Hematopoietic multipotent progenitor cell treated with erythropoietin and hydrocortisone succinate and interleukin-3 and kit ligand, for 6 days (in vitro differentiated cells): ENCODE measurements around the gene DNAH17.
A peak's percentile ranks its signal among the peaks of the same experiment; 100 is the strongest.

Experiments used
- DNase-seq: peaks from one replicate; pipeline ENCODE4 v3.0.0-alpha.2; 2015

DNAH17 gene, protein sequence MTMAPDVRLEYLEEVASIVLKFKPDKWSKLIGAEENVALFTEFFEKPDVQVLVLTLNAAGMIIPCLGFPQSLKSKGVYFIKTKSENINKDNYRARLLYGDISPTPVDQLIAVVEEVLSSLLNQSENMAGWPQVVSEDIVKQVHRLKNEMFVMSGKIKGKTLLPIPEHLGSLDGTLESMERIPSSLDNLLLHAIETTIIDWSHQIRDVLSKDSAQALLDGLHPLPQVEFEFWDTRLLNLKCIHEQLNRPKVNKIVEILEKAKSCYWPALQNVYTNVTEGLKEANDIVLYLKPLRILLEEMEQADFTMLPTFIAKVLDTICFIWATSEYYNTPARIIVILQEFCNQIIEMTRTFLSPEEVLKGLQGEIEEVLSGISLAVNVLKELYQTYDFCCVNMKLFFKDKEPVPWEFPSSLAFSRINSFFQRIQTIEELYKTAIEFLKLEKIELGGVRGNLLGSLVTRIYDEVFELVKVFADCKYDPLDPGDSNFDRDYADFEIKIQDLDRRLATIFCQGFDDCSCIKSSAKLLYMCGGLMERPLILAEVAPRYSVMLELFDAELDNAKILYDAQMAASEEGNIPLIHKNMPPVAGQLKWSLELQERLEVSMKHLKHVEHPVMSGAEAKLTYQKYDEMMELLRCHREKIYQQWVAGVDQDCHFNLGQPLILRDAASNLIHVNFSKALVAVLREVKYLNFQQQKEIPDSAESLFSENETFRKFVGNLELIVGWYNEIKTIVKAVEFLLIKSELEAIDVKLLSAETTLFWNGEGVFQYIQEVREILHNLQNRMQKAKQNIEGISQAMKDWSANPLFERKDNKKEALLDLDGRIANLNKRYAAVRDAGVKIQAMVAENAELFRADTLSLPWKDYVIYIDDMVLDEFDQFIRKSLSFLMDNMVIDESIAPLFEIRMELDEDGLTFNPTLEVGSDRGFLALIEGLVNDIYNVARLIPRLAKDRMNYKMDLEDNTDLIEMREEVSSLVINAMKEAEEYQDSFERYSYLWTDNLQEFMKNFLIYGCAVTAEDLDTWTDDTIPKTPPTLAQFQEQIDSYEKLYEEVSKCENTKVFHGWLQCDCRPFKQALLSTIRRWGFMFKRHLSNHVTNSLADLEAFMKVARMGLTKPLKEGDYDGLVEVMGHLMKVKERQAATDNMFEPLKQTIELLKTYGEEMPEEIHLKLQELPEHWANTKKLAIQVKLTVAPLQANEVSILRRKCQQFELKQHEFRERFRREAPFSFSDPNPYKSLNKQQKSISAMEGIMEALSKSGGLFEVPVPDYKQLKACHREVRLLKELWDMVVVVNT (N-terminal part only)

DNA sequence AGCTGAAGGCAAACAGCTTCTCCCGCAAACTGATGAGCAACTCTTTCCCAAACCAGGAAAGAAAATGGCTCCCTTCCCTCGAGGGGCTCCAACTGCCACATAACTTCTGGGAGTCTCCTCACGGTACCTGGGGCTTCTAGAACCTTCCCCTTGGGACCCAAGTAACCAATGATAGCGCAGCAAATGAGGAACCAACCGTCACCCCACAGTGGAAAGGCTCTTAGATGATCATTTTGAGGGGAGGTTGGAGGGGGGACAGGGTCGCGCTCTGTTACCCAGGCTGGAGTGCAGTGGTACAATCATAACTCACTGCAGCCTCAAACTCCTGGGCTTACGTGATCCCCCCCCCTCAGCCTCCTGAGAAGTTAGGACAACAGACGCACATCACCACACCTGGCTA is at the start of gene DNAH17:
DNAH17 (minus strand) TSS at position 101 of the 400 bp plus-strand sequence. CDS start 2,339 bp downstream, outside the sequence.
- DNase-seq, result no peak

DNA sequence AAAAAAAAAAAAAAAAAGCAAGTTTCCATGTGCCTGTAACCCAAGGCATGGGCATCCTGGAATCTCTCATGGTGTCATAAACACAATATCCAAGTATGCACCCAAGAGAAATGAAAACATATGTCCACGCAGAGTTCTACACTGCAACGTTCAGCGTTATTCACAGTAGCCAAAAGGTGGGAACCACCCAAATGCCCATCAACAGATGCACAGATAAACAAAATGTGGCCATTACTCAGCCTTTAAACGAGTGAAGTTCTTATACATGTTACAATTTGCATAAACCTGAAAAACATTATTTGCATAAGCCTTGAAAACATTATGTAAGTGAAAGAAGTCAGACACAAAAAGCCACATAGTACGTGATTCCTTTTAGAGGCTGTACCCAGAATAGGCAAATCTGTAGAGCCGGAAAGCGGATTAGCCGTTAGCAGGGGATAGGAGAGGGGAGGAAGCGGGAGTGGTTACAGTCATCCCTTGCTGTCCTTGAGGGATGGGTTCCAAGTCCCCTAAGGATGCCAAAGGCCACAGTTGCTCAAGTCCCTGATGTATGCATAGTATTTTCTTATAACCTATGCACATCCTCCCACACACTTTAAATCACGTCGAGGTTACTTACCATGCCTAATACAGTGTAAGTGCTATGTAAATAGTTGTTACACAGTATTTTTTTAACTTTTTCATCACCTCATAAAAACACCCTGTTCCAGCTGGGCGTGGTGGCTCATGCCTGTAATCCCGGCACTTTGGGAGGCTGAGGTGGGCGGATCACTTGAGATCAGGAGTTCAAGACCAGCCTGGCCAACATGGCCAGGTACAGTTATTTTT is 47.3 kb upstream of the DNAH17 start:
- DNase-seq, result no peak

DNA sequence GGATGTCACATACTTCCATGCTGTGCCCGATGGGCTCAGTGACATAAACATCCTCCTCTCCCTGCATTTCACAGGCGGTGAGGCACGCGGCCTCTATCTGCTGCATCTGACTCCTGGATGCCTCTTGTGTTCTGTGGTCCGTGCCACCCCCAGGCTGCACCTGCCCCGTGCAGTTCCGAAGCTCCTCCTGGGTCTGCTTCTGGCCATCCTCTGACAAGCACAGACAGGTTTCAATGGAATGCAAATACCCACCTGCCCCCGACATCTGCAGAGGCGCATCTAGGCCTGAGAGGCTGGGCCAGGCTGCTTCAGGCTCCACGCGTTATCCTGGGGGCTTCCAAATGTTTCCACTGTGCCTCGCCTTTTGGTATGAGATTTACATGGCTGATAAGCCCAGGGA is 46.3 kb upstream of the DNAH17 start:
- no peak for DNase-seq

DNA sequence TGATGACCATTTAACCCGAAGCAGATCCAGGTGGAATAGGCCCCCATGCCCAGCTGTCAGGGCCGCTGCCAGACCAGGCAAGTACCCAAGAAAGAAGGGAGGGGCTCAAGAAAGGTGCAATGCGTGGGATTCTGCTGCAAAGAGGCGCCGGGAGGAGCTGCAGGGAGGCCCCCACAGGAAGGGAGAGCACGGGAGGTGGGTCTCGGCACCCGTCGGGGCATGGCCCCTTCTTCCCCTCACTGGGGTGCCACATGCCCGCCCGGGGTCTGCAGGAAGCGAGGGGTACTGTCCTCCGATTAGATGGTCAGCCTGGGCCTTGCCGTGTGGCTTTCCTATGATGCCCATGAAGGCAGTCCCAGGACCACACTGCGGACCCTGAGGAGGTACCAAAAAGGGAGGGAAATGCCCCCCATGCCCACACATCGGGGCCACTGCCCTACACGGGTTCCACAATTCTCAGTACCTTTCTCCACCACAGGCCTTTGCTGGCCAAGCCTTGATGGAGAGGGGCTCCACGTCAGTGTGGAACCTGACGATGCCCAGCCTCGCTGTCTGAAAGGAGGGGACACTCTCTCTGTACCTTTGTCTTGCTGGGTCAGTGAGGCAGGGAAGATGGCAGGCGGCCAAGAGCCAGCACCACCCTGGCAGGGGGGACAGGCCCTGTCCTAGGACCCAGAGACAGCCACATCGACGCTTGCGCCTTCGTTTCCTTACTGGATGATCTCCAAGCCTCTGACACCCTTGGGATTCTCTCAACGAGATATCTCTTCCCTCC is 45.5 kb upstream of the DNAH17 start:
- DNase-seq, result no peak

DNA sequence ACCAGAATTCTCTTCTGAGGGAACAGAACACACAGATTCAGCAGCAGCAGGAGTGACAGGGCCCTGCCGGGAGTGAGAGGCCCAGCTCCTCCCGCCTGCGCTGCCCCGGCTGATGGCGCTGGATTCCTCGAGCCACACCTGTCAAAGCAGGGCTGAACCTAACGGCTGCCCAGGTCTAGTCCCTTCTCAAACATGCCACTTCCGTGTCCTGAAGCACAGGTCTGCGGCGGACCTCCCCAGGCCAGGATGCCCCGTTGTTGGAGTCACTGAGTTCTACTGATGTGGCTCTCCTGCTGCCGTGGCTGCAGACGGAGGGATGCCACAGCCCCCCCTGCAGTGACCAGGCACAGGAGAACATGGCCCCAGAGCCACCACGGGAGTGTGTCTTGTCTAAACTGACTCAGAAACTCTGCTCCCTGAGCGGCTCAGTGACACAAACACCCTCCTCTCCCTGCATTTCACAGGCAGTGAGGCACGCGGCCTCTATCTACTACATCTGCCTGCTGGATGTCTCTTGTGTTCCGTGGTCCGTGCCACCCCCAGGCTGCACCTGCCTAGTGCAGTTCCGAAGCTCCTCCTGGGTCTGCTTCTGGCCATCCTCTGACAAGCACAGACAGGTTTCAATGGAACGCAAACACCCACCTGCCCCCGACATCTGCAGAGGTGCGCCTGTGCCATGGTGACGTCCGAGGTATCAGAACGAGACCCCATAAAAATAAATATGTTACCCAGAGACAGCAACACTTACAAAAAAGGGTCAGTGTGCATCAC is 44.7 kb upstream of the DNAH17 start:
- no peak for DNase-seq

DNA sequence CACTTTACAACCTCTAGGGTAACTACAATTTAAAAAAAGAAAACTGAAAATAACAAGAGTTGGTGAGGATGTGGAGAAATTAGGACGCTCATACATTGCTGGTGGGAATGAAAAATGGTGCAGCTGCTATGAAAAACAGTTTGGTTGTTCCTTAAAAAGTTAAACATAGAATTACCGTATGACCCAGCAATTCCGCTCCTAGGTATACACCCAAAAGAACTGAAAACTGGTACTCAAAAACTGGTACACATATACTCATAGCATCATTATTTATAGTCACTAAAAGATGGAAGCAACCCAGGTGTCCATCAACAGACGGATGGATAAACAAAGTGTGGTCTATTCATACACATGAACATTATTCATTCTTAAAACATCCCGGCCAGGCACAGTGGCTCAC is 42.9 kb upstream of the DNAH17 start:
- DNase-seq, result no peak

DNA sequence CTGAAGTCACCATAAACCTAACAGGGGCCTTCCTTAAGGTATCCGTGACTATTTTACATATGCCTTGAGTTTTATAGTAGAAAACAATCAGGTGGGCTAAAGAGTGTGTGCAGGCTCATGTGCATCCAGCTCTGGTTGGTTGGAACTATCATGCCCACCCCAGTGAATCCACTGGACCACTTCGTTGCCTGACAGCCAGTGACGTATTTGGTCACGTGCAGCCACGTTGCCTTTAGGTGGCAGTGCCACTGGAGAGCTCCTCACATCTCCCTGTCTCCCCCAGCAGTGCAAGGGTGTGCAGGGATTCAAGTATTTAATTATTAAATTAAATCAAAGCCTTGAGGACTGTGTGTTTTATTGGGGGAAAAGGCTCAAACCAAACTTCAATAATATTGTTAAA is 42.1 kb upstream of the DNAH17 start:
- no peak for DNase-seq

DNA sequence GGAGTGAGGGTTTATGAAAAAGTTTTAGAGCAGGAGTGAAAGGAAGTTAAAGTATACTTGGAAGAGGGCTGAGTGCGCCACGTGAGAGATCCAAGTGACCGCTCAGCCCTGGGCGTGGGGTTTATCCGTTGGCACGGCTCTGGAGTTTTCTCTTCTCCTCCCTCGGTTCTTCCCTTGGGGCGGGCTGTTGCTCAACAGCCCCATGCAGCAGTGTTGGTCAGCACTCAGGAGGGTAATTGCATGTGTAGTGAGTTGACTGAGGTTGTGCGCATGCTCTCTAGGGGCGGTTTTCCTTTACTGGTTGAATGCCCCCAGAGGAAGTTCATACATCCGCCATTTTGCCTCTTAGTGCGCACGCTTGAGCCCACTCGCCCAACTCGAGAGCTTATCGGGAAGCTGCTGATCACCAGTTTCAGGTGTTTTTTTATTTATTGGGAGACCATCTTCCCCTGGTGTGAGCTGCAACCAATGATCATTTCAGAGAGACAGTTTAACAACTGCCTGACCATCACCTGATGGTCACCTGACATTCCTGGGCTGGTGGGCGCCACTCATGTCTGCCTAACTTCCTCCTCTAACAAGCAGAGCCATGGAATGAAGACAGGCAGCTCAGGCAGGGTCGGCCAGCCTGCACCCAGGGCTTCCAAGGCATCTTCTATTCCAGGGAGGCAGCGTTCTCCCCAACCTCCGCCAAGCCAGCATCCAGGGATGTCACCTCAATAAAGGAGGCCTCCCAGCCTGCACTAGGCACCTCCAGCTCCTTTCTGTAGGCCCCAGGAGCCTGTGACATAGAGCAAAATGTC is 41.3 kb upstream of the DNAH17 start:
- no peak for DNase-seq

DNA sequence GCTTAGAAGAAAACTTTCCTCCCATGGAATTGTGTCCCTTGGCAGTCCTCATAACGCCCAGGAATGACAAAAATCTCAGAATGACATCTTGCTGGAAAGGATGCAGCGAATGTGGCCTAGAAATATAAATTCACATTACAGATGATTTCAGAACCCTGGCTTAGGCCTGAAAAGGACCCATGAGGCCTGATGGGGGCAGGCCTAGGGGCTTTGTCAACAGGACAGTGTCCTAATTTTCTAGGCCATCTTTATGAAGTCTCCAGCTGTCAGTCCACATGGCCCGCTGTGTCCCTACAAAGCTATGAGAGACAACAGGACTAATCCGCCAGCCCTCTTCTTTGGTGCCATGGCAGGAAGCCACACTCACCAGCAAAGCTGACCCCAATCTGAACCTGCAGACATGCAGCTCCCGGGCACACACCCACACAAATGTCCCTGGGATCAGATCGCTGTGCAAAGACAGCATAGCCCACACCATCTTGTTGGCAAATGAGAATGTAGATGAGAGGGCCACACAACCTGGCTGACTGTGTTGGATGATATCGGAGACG is 40.4 kb upstream of the DNAH17 start:
- DNase-seq, result no peak

DNA sequence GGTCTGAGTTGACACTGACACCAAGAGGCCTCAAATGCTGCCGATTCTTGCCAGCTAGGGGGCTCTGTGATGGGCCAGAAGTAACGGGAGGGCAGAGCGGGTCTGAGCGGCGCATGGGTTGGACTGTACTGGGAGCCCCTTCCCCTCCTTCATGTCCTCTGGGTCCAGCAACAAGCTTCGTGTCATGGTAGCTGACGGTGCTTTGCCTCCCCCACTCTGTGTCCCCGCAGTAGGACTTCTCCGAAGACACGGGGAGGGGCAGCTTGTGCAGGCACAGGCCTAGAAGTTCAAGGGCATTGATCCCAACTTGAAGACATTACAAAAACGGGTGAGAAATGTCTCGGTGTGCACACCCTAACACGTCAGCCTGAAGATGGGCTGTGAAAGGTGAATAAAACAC is 39.8 kb upstream of the DNAH17 start:
- DNase-seq, result no peak

DNA sequence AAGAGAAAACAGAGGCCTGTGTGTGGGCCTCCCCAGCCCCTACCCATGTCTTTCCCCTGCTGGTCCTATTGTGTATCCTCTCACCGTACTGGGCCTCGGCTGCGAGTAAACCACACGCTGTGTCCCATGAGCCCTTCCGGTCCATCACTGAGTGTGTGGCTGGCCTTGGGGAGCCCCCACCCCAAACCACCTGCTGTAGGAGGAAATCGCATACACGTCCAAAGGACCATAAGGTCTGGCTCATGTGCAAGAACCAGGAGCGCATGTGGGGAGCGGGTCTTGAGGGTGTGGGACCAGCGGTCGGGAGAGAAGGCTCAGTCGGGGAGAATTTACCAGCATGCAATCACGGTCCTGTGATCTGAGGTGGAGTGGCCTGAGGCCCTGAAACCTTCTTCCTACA is 38.4 kb upstream of the DNAH17 start:
- no peak for DNase-seq

DNA sequence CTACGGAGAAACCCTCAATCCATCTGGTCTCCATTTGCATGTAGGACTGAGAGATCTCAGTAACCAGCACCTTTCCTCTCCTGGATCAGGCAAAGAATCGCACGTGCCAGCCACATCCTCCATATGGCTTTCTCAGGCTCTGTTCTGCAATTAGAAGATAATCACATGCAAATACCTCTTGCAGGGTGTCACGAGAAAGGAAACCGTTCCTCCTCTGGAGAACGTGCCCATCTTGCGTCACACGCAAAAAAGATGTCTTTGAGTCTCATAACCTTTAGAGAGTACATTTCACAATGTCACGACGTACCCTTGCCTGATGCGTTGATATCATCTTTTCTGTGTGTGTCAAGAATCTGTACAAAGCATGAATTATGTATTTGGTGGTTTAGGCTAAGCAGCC is 36.2 kb upstream of the DNAH17 start:
- peak; percentile 44 for DNase-seq

DNA sequence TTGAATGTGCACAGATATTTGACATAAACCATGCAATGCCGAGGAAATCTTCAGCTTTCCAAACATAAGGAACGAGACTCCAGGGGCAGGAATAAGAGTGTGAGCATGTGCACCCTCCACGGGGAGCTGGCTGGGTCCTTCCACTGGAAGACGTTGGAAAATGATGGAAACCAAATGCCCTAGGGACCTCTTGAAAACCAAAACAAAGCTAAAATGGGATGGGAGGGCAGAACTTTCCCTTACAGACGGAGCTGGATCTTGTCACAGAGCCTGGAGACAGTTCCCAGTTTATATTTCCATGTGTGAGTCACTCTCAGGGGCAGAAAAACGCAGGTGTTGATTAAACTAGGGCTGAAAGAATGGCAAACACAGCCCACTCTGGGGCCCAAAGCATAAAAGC is 34.4 kb upstream of the DNAH17 start:
- no peak for DNase-seq

DNA sequence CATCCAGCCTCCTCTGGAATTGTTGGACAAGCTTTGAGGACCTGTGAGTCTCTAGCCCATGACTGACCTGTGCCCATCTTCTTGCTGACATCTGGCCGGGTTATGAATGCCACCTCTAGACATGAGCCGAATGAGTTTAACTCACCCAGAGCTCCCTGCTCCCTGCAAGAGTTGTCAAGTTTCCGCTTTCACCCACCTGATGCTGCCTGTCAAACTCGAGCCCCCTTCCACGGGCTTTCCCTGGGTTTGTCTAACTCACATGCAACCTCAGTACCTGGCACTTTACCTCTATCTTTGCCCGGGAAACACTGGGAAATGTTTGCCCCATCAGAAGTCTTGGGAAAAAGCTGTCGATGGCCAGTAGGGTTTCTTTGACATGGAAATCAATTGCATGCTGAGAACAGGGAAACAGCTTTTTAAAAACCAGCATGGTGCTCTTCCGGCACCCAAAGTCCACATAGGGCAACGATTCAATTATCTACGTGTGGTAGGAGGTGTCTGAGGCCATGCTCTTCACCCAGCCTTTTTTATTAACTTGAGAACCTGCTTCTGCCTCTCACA is 33.8 kb upstream of the DNAH17 start:
- DNase-seq, result no peak

DNA sequence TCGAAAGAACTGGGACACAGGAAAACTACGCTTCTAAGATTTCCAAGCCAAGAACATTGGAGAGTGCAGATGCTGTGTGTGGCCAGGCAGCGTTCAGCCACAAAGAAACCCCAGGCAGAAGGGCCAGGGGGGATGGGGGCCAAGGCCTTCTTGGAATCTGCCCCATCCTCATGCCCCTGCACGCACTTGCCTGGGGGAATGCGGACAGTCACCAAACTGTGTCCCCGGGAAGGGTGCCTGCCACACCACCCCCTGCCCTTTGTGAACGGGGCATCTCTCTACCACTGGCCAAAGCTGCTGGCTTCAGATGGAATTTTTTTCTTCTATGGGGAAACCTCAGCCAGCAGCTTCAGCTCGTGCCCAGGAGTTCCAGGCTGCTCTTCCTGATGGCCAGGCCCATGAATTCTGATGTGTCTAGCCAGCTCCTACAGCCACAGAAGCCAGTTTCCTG is 32.0 kb upstream of the DNAH17 start:
- DNase-seq, result no peak

DNA sequence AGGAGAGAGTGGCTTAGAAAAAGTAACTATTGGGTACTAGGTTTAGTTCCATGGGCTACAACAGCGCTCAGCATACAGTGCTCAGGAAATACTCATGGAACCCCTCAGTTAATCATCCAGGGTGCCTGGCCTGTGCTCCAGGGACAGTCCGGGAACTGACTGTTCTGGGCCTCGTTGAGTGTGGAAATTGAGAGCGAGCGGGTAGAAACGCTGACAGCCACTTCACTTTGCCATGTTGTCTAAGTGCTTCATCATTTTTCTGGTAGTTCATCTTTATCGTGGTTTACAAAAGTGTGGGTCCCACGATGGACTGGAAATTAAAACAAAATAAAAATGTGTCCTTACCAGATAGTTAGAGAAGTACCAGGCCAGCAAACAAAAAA is 31.6 kb upstream of the DNAH17 start:
- no peak for DNase-seq

DNA sequence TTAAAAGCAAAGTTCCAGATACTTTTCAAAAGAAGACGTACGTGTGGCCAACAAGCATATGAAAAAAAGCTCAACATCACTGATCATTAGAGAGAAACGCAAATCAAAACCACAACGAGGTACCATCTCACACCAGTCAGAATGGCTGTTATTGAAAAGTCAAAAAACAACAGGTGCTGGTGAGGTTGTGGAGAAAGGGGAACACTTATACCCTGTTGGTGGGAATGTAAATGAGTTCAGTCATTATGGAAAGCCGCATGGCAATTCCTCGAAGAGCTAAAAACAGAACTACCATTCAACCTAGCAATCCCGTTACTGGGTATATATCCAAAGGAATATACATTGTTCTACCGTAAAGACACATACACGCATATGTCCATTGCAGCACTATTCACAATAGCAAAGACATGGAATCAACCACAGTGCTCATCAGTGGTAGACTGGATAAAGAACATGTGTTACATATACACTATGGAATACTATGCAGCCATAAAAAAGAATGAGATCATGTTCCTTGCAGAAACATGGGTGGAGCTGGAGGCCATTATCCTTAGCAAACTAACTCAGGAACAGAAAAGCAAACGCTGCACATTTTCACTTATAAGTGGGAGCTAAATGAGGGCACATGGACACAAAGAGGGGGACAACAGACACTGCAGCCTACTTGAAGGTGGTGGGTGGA is 31.1 kb upstream of the DNAH17 start:
- no peak for DNase-seq

DNA sequence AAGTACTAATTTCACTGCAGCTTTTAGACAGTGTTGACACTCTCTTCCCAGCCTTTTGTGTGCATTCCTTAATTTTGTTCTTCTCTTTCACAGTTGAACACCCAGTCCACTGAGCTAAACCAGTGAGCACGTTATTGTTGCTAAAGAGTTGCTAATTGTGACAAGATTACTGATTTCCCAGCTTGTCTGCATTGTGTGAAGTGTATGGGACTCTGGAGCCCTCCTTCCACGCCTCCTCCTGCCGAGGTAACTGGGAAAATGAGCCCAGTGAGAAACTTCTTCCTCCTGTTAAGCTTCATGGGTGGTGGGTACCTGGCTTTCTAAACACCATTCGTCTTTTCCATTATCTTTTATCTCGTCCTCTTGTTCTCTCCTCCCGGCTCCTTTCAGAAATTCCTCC is 29.8 kb upstream of the DNAH17 start:
- DNase-seq, result no peak
